ENCODE results near the gene ARHGAP40. TPM values are rescaled to one million over a fixed set of nuclear protein-coding genes. Genes with fewer than 3 reads are reported as not detected.

Gene ARHGAP40
- total and polyA plus RNA-seq, 2 donors (not counting 3 experiments of a cell fraction or from before 2014, with no cell fraction given): 0.18 to 0.20 TPM

- DNase-seq (ENCODE audit: low read depth, low spot score) (no peak), FAIRE-seq (no peak)
- intact Hi-C loops (cut with micrococcal nuclease) (no loop called here), dilution Hi-C loops (cut with MboI; ENCODE audit: extremely low pct_ligation_motif_present, low sequenced_read_pairs) (no loop called here)
- no peak overlapping the region for H3K4me2 ChIP-seq (ENCODE audit: insufficient read depth, low read length)
- H2AFZ ChIP-seq (ENCODE audit: low read depth, low read length): no peak overlapping the region
- H3K9ac ChIP-seq (replicated peaks; ENCODE audit: extremely low read depth, insufficient read depth, low read length): no peak overlapping the region
- no peaks in the 10 kb centered on the region for H3K9me1 ChIP-seq (replicated peaks; ENCODE audit: control insufficient read depth, extremely low read depth, insufficient read depth, low read length)
- H3K27me3 ChIP-seq (ENCODE audit: control insufficient read depth in 2 of 2, insufficient read depth in 2 of 2, low read length in 2 of 2): peaks cover 0 to 5% of the 10 kb centered on the region in 2 experiments
- BruUV-seq (replicated peaks): no TSS peak
- H3K4me1 ChIP-seq (ENCODE audit: control insufficient read depth, extremely low read depth, insufficient read depth, low read length): no peaks in the 10 kb centered on the region
- POLR2A ChIA-PET: no interaction called here
- TF ChIP-seq CTCF (IDR thresholded peaks at IDR 0.05; ENCODE audit: extremely low read depth in 1 of 2, insufficient read depth in 1 of 2, low read depth in 1 of 2, low read length in 2 of 2): no peak
- no peak for TF ChIP-seq MAX (IDR thresholded peaks at IDR 0.05; ENCODE audit: insufficient read depth, insufficient read length)
- no peak for TF ChIP-seq GATA2 (IDR thresholded peaks at IDR 0.05; ENCODE audit: insufficient read depth, insufficient read length, low read depth, low read length)
- TF ChIP-seq EZH2 (IDR thresholded peaks at IDR 0.05; ENCODE audit: borderline replicate concordance, low read depth, low read length, severe bottlenecking): no peak
- TF ChIP-seq FOS (IDR thresholded peaks at IDR 0.05; ENCODE audit: borderline replicate concordance, insufficient read depth, low read length): no peak
- no peak for TF ChIP-seq POLR2A (IDR thresholded peaks at IDR 0.05; ENCODE audit: low read depth, low read length)
- TF ChIP-seq JUN (IDR thresholded peaks at IDR 0.05; ENCODE audit: borderline replicate concordance, insufficient read depth, insufficient read length, low read depth): no peak
- TF ChIP-seq POLR2AphosphoS5 (IDR thresholded peaks at IDR 0.05; ENCODE audit: insufficient read depth, low read depth, low read length): no peak
- no peak for TF ChIP-seq MYC (IDR thresholded peaks at IDR 0.05; ENCODE audit: low read depth, low read length)
- CTCF ChIA-PET: interaction anchor here (0.6 to 0.7 kb wide), 2 partner anchors 21 to 1991 kb away, joined by 4 read pairs; no protein-coding TSS in a partner anchor
- no peak overlapping the region for H3K4me3 ChIP-seq (replicated peaks in 1 of 3; ENCODE audit: insufficient read depth in 1 of 3, low read depth in 1 of 3, low read length in 3 of 3)
- no peaks in the 10 kb centered on the region for H3K79me2 ChIP-seq (ENCODE audit: control insufficient read depth, insufficient read depth, low read length)
- no peaks in the 10 kb centered on the region for H3K9me3 ChIP-seq (replicated peaks; ENCODE audit: control insufficient read depth, insufficient read depth, low read length)
- H4K20me1 ChIP-seq (replicated peaks; ENCODE audit: control insufficient read depth, extremely low read depth, insufficient read depth, low read length): no peaks in the 10 kb centered on the region
- H3K27ac ChIP-seq (ENCODE audit: insufficient read depth, low read depth, low read length): no peak overlapping the region
- H3K36me3 ChIP-seq (ENCODE audit: control insufficient read depth in 2 of 2, extremely low read depth in 1 of 2, insufficient read depth in 2 of 2, low read length in 2 of 2): no peaks in the 10 kb centered on the region
Observed at GRCh38 chr20:38652995-38653394, 51.4 kb downstream of the ARHGAP40 start.

Measured in endothelial cell of umbilical vein (primary cell).